A549 (cell line): ENCODE results near the gene SLIT3.

ENCODE experiments used
- CEBPB ChIP-seq, 2 experiments: fragments of >200 bp in 1 of 2; sonication (Bioruptor Twin) in 1 of 2; formaldehyde crosslinking in 1 of 2; IDR thresholded peaks; 2 replicates each; pipeline ENCODE4 v1.6.1; 2012 to 2016
- CHD2 ChIP-seq: fragments of 150-350 bp; IDR thresholded peaks from 2 replicates; pipeline ENCODE4 v1.6.1; 2014; ENCODE audit warnings: low read length; ENCODE audit not compliant: partially characterized antibody
- EP300 ChIP-seq, 2 experiments: fragments of >200 bp; sonication (Bioruptor Twin); formaldehyde crosslinking; IDR thresholded peaks; 2 replicates in 1 of 2; 3 replicates in 1 of 2; pipeline ENCODE4 v1.6.1; 2016 to 2017
- FOXS1 ChIP-seq: fragments of 250-450 bp; sonication (Bioruptor Pico); IDR thresholded peaks from 2 replicates; pipeline ENCODE4 v1.5.0; 2020; ENCODE audit warnings: mild to moderate bottlenecking, moderate library complexity
- KDM5A ChIP-seq: fragments of 200-600 bp; sonication (generic); IDR thresholded peaks from 2 replicates; pipeline ENCODE4 v1.6.1; 2016; ENCODE audit warnings: antibody characterized with exemption, mild to moderate bottlenecking
- NR3C1 ChIP-seq: fragments of >200 bp; sonication (Bioruptor Twin); formaldehyde crosslinking; IDR thresholded peaks from 3 replicates; pipeline ENCODE4 v1.6.1; 2017
- POLR2A ChIP-seq: IDR thresholded peaks from 2 replicates; pipeline ENCODE4 v1.6.1; 2012; ENCODE audit warnings: mild to moderate bottlenecking, low read length
- RAD21 ChIP-seq, 2 experiments: fragments of >200 bp in 1 of 2; sonication (Bioruptor Twin) in 1 of 2; formaldehyde crosslinking in 1 of 2; IDR thresholded peaks in 1 of 2; conservative IDR thresholded peaks in 1 of 2; 2 replicates in 1 of 2; 3 replicates in 1 of 2; pipeline ENCODE4 v1.6.1; 2012 to 2018; ENCODE audit warnings: inconsistent platforms in 1 of 2
- RFX5 ChIP-seq: fragments of 450-650 bp; IDR thresholded peaks from 2 replicates; pipeline ENCODE4 v1.7.1; 2014; ENCODE audit warnings: antibody characterized with exemption, mild to moderate bottlenecking, moderate library complexity
- TP53 ChIP-seq: fragments of 250-450 bp; sonication (Bioruptor Pico); IDR thresholded peaks from 2 replicates; pipeline ENCODE4 v1.5.0; 2021; ENCODE audit warnings: mild to moderate bottlenecking, moderate library complexity
- TF ChIP-seq, protein P1 (sequence below): fragments of >200 bp; sonication (Bioruptor Twin); formaldehyde crosslinking; IDR thresholded peaks from 3 replicates; pipeline ENCODE4 v1.5.1; 2016
- TF ChIP-seq, protein P2 (sequence below): fragments of 200-600 bp; sonication (generic); IDR thresholded peaks from 2 replicates; pipeline ENCODE4 v1.6.1; 2016; ENCODE audit warnings: antibody characterized with exemption, mild to moderate bottlenecking, moderate library complexity

DNA sequence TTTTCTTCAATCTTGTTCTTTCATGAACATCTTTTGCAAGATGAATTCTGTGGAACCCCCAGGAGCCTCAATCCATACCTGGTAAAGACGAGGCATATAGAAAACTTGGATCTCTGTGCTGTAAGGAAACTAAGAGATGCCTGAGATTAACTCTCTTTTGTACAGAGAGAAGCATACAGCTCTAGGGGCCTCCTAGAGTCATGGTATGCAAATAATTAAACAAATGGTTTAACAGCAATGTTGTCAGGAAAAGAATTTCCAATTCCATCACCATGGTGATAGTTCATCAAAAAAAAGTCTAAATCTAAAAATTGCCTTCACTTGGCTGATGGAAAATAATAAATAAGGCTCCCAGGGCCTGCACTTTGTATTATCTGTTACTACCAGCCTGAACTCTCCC is 275.4 kb downstream of the SLIT3 start:
- no peak for TF ChIP-seq EP300 (IDR thresholded peaks at IDR 0.05)
- TF ChIP-seq NR3C1, result no peak
- TF ChIP-seq, protein P1, sequence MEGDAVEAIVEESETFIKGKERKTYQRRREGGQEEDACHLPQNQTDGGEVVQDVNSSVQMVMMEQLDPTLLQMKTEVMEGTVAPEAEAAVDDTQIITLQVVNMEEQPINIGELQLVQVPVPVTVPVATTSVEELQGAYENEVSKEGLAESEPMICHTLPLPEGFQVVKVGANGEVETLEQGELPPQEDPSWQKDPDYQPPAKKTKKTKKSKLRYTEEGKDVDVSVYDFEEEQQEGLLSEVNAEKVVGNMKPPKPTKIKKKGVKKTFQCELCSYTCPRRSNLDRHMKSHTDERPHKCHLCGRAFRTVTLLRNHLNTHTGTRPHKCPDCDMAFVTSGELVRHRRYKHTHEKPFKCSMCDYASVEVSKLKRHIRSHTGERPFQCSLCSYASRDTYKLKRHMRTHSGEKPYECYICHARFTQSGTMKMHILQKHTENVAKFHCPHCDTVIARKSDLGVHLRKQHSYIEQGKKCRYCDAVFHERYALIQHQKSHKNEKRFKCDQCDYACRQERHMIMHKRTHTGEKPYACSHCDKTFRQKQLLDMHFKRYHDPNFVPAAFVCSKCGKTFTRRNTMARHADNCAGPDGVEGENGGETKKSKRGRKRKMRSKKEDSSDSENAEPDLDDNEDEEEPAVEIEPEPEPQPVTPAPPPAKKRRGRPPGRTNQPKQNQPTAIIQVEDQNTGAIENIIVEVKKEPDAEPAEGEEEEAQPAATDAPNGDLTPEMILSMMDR, result no peak
- TF ChIP-seq RAD21 (conservative IDR thresholded peaks at IDR 0.05 in 1 of 2, IDR thresholded peaks at IDR 0.05 in 1 of 2), result no peak
- no peak for TF ChIP-seq RFX5
- TF ChIP-seq, protein P2, sequence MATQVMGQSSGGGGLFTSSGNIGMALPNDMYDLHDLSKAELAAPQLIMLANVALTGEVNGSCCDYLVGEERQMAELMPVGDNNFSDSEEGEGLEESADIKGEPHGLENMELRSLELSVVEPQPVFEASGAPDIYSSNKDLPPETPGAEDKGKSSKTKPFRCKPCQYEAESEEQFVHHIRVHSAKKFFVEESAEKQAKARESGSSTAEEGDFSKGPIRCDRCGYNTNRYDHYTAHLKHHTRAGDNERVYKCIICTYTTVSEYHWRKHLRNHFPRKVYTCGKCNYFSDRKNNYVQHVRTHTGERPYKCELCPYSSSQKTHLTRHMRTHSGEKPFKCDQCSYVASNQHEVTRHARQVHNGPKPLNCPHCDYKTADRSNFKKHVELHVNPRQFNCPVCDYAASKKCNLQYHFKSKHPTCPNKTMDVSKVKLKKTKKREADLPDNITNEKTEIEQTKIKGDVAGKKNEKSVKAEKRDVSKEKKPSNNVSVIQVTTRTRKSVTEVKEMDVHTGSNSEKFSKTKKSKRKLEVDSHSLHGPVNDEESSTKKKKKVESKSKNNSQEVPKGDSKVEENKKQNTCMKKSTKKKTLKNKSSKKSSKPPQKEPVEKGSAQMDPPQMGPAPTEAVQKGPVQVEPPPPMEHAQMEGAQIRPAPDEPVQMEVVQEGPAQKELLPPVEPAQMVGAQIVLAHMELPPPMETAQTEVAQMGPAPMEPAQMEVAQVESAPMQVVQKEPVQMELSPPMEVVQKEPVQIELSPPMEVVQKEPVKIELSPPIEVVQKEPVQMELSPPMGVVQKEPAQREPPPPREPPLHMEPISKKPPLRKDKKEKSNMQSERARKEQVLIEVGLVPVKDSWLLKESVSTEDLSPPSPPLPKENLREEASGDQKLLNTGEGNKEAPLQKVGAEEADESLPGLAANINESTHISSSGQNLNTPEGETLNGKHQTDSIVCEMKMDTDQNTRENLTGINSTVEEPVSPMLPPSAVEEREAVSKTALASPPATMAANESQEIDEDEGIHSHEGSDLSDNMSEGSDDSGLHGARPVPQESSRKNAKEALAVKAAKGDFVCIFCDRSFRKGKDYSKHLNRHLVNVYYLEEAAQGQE, result no peak
- TF ChIP-seq KDM5A, result no peak
- no peak for TF ChIP-seq CHD2
- no peak for TF ChIP-seq TP53 (CRISPR knock-in tag)
- no peak for TF ChIP-seq POLR2A
- no peak for TF ChIP-seq CEBPB (IDR thresholded peaks at IDR 0.05)
- TF ChIP-seq FOXS1, result no peak
